ENCODE results near the gene STIM1.

GRCh38 chr11:3981084-3981633 lies 125.7 kb downstream of the STIM1 start:
- TF ChIP-seq ESRRG (CRISPR knock-in tag; IDR thresholded peaks at IDR 0.05) = no peak
- no peak for TF ChIP-seq ZNF565 (CRISPR knock-in tag; conservative IDR thresholded peaks at IDR 0.05; ENCODE audit: low read depth)
- TF ChIP-seq OSR1 (CRISPR knock-in tag; IDR thresholded peaks at IDR 0.05) = no peak
- TF ChIP-seq BACH2 (CRISPR knock-in tag; IDR thresholded peaks at IDR 0.05; ENCODE audit: borderline replicate concordance) = no peak
- TF ChIP-seq ARNTL (CRISPR knock-in tag; IDR thresholded peaks at IDR 0.05; ENCODE audit: borderline replicate concordance, low read depth) = no peak
- TF ChIP-seq ZC3H10 (CRISPR knock-in tag; IDR thresholded peaks at IDR 0.05) = no peak
- TF ChIP-seq ZFP30 (CRISPR knock-in tag; IDR thresholded peaks at IDR 0.05) = no peak
- no peak for TF ChIP-seq ZFP3 (CRISPR knock-in tag; IDR thresholded peaks at IDR 0.05)
- TF ChIP-seq TSHZ2 (CRISPR knock-in tag; IDR thresholded peaks at IDR 0.05) = no peak

Measured in SK-N-SH treated with all-trans-retinoic acid at 6 μM for 48 hours (cell line).